Sigmoid colon (tissue), 4 donors: ENCODE measurements around the gene ADSL.

Experiments
- CTCF ChIP-seq, 4 experiments: fragments of 450-650 bp in 3 of 4; fragments of 200-600 bp in 1 of 4; IDR thresholded peaks; one replicate each; pipeline ENCODE4 v1.5.1; 2016 to 2019; ENCODE audit warnings: antibody characterized with exemption in 4 of 4, mild to moderate bottlenecking in 3 of 4, moderate library complexity in 2 of 4
- EP300 ChIP-seq, 4 donors: sonication (generic); formaldehyde crosslinking; IDR thresholded peaks; one replicate each; pipeline ENCODE4 v1.6.1; 2017; ENCODE audit warnings: antibody characterized with exemption in 4 of 4
- POLR2AphosphoS5 ChIP-seq, 4 donors: sonication (generic); formaldehyde crosslinking; IDR thresholded peaks; one replicate each; pipeline ENCODE4 v1.6.1; 2017; ENCODE audit warnings: antibody characterized with exemption in 4 of 4

GRCh38 chr22:40436505-40437431, 90.5 kb downstream of the ADSL start:
- TF ChIP-seq CTCF (IDR thresholded peaks at IDR 0.05) (peak; percentile 64 to 77 (median 64)), POLR2AphosphoS5 (IDR thresholded peaks at IDR 0.05) (no peak), EP300 (IDR thresholded peaks at IDR 0.05) (no peak)
